ENCODE results near the gene C3.
"Not testable (repeated sequence)": the region's sequence is repeated elsewhere in the genome, so short reads cannot be mapped to it uniquely, and the experiment has no call there.

C3 gene

DNA sequence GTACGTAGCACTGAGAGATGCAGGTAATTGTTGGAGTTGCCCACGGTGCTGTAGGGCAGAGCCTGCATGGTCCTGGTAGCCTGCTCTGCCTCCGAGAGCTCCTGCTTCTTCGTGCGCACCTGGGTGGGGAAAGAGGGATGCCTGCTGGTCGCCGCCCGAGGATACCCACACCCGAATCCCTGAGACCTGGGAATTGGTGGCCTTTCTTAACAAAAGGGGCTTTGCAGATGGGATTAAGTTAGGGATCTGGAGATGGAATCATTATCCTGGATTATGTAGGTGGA, 9.4 kb downstream of the C3 start:
- H3K27me3 ChIP-seq (replicated peaks; ENCODE audit: control insufficient read depth, insufficient read depth, low read length) = peaks cover 1% of the 10 kb centered on the region

DNA sequence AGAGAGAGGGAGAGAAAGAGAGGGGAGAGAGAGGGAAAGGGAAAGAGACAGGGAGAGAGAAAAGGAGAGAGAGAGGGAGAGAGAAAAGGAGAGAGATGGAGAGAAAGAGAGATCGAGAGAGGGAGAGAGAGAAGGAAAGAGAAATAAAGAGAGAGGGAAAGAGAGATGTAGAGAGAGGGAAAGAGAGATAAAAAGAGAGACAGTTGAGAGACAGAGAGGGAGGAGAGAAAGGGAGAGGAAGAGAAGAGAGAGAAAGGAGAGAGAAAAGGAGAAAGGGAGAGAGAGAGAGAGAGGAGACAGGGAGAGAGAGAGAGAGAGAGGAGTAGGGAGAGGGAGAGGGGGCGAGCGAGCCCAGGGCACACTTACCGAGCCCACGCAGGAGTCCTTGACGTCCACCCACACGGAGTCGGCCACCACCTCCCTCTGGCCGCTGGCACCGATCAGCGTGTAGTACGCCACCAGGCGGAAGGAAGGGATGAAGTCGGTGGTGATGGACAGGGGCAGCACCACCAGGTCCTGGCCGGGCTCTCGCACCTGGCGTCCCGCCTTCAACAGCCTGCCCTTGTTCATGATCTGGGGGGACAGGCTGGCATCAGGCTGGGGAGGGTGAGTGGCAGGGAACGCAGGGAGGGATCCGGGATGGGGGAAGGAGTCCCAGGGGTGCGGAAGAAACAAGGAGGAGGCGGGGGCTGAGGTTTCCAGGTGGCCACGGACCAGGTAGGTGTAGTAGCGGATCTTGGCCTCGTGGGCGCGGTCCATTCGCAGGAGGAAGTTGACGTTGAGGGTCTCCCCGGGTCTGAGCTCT, 10.0 kb downstream of the C3 start:
- TF ChIP-seq, protein P1, sequence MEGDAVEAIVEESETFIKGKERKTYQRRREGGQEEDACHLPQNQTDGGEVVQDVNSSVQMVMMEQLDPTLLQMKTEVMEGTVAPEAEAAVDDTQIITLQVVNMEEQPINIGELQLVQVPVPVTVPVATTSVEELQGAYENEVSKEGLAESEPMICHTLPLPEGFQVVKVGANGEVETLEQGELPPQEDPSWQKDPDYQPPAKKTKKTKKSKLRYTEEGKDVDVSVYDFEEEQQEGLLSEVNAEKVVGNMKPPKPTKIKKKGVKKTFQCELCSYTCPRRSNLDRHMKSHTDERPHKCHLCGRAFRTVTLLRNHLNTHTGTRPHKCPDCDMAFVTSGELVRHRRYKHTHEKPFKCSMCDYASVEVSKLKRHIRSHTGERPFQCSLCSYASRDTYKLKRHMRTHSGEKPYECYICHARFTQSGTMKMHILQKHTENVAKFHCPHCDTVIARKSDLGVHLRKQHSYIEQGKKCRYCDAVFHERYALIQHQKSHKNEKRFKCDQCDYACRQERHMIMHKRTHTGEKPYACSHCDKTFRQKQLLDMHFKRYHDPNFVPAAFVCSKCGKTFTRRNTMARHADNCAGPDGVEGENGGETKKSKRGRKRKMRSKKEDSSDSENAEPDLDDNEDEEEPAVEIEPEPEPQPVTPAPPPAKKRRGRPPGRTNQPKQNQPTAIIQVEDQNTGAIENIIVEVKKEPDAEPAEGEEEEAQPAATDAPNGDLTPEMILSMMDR (IDR thresholded peaks at IDR 0.05; ENCODE audit: insufficient read depth, low read length, poor library complexity, severe bottlenecking) = peak; percentile 30
- Histone ChIP-seq H3K36me3 (ENCODE audit: control insufficient read depth, insufficient read depth, low read length) (no peaks in the 10 kb centered on the region), H3K27me3 (replicated peaks; ENCODE audit: control insufficient read depth, insufficient read depth, low read length) (peaks cover 1% of the 10 kb centered on the region), H3K4me3 (replicated peaks; ENCODE audit: low read depth, low read length) (no peak overlapping the region)
- DNase-seq (ENCODE audit: extremely low read depth, insufficient read length) = no peak

More for the DNA sequence above, 9.4 kb downstream of the C3 start:
- Histone ChIP-seq H3K4me3 (replicated peaks; ENCODE audit: low read depth, low read length) (no peak overlapping the region), H3K36me3 (ENCODE audit: control insufficient read depth, insufficient read depth, low read length) (no peaks in the 10 kb centered on the region)
- TF ChIP-seq, protein P1 (IDR thresholded peaks at IDR 0.05; ENCODE audit: insufficient read depth, low read length, poor library complexity, severe bottlenecking) = no peak
- DNase-seq (ENCODE audit: extremely low read depth, insufficient read length) = no peak

DNA sequence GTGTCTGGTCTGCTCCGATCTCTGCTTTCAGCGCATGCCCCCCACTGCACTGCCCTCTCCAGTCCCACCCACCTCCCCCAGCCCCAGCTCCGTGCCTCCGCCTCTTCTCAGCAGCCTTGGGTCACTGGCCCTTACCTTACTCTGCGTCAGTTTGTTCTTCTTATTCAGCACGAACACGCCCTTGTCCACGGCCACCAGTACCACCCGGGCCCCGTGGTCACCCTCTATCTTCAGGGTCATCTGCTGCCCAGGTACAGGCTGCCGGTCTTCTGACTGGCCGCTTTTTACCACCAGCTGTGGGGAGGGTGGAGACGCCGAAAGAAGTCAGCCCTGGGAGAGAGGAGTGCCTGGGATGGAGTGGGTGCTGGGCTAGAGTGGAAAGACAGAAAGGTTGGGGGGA, 10.9 kb downstream of the C3 start:
- no peak for DNase-seq (ENCODE audit: extremely low read depth, insufficient read length)
- TF ChIP-seq, protein P1 (IDR thresholded peaks at IDR 0.05; ENCODE audit: insufficient read depth, low read length, poor library complexity, severe bottlenecking) = no peak
- Histone ChIP-seq H3K27me3 (replicated peaks; ENCODE audit: control insufficient read depth, insufficient read depth, low read length) (peaks cover 1% of the 10 kb centered on the region), H3K4me3 (replicated peaks; ENCODE audit: low read depth, low read length) (no peak overlapping the region), H3K36me3 (ENCODE audit: control insufficient read depth, insufficient read depth, low read length) (no peaks in the 10 kb centered on the region)

DNA sequence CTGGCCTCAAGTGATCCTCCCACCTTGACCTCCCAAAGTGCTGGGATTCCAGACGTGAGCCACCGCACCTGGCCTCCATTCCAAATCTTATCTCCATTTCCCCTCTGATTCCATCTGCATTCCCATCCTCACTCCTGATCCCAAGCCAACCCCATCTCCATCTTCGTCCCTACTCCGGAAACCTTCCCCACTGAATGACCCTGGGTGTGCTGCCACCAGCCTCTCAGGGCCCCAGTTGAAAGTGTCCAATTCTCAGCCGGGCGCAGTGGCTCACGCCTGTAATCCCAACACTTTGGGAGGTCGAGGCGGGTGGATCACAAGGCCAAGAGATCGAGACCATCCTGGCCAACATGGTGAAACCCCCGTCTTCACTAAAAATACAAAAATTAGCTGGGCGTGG, 11.5 kb downstream of the C3 start:
- H3K4me3 ChIP-seq (replicated peaks; ENCODE audit: low read depth, low read length); DNase-seq (ENCODE audit: extremely low read depth, insufficient read length); H3K27me3 ChIP-seq (replicated peaks; ENCODE audit: control insufficient read depth, insufficient read depth, low read length); H3K36me3 ChIP-seq (ENCODE audit: control insufficient read depth, insufficient read depth, low read length): not testable (repeated sequence)

DNA sequence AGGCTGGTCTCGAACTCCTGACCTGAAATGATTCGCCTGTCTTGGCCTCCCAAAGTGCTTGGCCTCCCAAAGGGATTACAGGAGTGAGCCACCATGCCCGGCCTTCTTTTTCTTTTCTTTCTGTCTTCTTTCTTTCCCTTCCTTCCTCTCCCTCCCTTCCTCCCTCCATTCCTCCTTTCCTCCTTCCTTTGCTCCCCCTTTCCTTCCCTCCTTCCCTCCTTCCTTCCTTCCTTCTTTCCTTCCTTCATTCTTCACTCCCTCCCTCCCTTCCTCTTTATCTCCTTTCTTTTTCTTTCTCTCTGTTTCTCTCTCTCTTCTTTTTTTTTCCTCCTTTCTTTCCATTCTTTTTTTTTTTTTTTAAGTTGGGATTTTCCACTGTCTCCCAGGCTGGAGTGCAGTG, 12.1 kb downstream of the C3 start:
- no peak overlapping the region for H3K4me3 ChIP-seq (replicated peaks; ENCODE audit: low read depth, low read length)
- H3K36me3 ChIP-seq (ENCODE audit: control insufficient read depth, insufficient read depth, low read length) = no peaks in the 10 kb centered on the region
- peaks cover 1% of the 10 kb centered on the region for H3K27me3 ChIP-seq (replicated peaks; ENCODE audit: control insufficient read depth, insufficient read depth, low read length)
- TF ChIP-seq, protein P1 (IDR thresholded peaks at IDR 0.05; ENCODE audit: insufficient read depth, low read length, poor library complexity, severe bottlenecking) = no peak
- DNase-seq (ENCODE audit: extremely low read depth, insufficient read length) = no peak

DNA sequence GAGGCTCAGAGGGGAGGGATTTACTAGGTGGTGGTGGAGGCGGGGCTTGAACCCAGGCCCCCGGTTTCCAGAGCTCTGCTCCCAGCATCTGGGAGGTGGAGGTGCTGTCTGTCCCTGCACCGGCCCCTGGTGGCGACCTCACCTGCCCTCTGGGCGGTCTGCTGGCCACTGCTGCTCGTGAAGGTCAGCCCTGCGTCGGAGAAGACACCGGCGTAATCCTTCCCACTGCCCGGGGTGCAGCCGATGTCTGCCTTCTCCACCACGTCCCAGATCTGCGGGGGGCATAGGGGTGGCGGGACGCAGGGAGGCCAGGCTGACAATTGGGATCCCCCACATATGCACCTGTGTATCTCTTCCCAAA, 12.8 kb downstream of the C3 start:
- no peak for DNase-seq (ENCODE audit: extremely low read depth, insufficient read length)
- TF ChIP-seq, protein P1 (IDR thresholded peaks at IDR 0.05; ENCODE audit: insufficient read depth, low read length, poor library complexity, severe bottlenecking) = no peak

More for the DNA sequence above, 12.8 kb downstream of the C3 start:
- Histone ChIP-seq H3K36me3 (ENCODE audit: control insufficient read depth, insufficient read depth, low read length) (no peaks in the 10 kb centered on the region), H3K4me3 (replicated peaks; ENCODE audit: low read depth, low read length) (no peak overlapping the region), H3K27me3 (replicated peaks; ENCODE audit: control insufficient read depth, insufficient read depth, low read length) (peaks cover 1% of the 10 kb centered on the region)

Measured in GM06990 (cell line).